Mammary microvascular endothelial cell (primary cell): Measurements from ENCODE around the gene OR8K5. TPM values are rescaled to one million over a fixed set of nuclear protein-coding genes. Genes with fewer than 3 reads are reported as not detected.

Experiments used
- total RNA-seq: library from RNA; depleted of rRNA; stranded (reverse); fragments of >200 nt; gene quantifications from 2 replicates; pipeline ENCODE4 v1.2.3, GENCODE V29; 2015

OR8K5 gene, protein sequence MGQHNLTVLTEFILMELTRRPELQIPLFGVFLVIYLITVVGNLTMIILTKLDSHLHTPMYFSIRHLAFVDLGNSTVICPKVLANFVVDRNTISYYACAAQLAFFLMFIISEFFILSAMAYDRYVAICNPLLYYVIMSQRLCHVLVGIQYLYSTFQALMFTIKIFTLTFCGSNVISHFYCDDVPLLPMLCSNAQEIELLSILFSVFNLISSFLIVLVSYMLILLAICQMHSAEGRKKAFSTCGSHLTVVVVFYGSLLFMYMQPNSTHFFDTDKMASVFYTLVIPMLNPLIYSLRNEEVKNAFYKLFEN
- total RNA-seq: not detected in 2 replicates

DNA sequence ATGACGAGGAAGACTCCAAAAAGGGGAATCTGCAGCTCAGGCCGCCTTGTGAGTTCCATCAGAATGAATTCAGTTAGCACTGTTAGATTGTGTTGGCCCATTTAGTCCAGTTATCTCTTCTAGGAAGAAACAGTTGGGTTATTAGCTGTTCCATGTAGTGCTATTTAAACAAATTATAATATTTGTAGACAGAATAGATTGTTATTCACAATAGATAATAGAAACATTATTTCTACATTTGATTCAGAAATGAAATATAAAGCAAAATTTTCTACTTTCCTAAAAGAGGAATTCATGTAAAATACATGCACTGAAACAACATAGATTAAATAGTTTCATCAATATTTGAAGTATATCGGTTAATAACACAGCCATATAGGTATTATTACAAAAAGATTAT is at the start of gene OR8K5:
TSS of gene OR8K5 (minus strand) at position 101 of the 400 bp plus-strand sequence. CDS start at position 101, 0 bp downstream.

DNA sequence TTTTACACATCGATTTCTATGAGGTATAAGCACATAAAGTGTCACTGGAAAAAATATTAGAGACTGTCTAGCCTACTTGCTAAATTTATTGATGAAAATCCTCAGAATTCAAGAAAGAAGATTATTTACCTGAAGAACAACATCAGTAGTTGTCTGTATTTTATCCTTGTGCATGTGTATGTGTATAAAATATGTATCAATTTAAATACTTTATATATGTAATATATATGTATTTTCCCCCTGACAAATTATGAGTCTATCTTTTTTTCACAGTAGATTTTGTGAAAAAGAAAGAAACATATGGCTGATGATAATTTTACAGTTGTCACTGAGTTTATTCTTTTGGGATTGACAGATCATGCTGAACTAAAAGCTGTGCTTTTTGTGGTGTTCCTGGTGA is 16.2 kb upstream of the OR8K5 start, which contains the start of gene OR5J2:
TSS of gene OR5J2 (plus strand) at position 301 of the 400 bp plus-strand sequence. CDS start at position 301, 0 bp downstream.

DNA sequence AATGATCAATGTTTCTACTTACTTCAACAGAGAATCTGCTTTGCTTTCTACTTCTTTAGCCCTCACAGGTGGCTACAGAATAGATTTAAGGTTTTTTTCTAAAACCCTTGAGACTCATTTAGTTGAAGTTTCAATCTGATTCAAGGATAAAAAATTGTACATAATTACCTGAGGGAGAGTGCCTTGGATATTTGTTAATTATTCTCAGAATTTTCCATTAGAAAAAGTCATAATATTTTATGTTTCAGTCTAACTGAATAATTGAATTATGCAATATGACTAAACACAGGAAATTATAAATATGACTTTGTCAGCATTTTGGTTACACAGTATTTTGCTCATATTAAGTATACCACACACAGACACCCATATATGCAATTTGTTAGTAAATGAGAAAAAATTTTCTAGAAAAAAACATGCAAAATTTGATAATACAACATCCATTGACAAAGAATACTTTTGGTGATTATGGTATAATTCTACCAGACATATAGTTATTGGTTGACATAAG is 19.9 kb downstream of the OR8K5 start, which contains the start of gene OR8J3:
TSS of gene OR8J3 (minus strand) at position 51 of the 511 bp plus-strand sequence. CDS start 2,483 bp downstream, outside the sequence.

DNA sequence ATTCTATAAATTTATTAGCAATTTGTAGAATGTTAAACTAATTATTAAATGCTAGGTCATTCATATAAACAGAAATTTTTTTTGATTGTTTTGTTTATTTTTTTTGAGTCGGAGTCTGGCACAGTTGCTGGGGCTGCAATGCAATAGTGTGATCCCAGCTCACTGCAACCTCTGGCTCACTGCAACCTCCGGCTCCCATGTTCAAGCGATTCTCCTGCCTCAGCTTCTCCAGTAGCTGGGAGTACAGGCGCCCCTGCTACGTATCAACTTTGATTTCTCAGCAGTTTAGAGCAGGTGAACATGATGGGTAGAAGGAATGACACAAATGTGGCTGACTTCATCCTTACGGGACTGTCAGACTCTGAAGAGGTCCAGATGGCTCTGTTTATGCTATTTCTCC is 38.0 kb downstream of the OR8K5 start, which contains the start of gene OR8H3:
TSS of gene OR8H3 (plus strand) at position 301 of the 400 bp plus-strand sequence. CDS start at position 301, 0 bp downstream.

Other genes with a start within 250 kb of the OR8K5 start
- gene OR5W2, start 245.7 kb downstream of the OR8K5 start, total RNA-seq: not detected in 2 replicates
- not detected in 2 replicates for gene OR5I1, start 223.9 kb downstream of the OR8K5 start, total RNA-seq
- not detected in 2 replicates for gene OR10AG1, start 190.4 kb downstream of the OR8K5 start, total RNA-seq
- gene OR5F1, start 165.7 kb downstream of the OR8K5 start, total RNA-seq: not detected in 2 replicates
- not detected in 2 replicates for gene OR5AS1, start 132.7 kb downstream of the OR8K5 start, total RNA-seq
- gene OR8I2, start 67.0 kb downstream of the OR8K5 start, total RNA-seq: not detected in 2 replicates
- gene OR8H2, start 56.6 kb downstream of the OR8K5 start, total RNA-seq: not detected in 2 replicates
- gene OR8H3, start 37.9 kb downstream of the OR8K5 start, total RNA-seq: not detected in 2 replicates
- gene OR8J3, start 20.1 kb downstream of the OR8K5 start, total RNA-seq: not detected in 2 replicates
- gene OR5J2, start 16.3 kb upstream of the OR8K5 start, total RNA-seq: not detected in 2 replicates
- gene OR5T2, start 73.9 kb upstream of the OR8K5 start, total RNA-seq: not detected in 2 replicates
- gene OR5T3, start 91.9 kb upstream of the OR8K5 start, total RNA-seq: not detected in 2 replicates
- not detected in 2 replicates for gene OR5T1, start 113.8 kb upstream of the OR8K5 start, total RNA-seq
- not detected in 2 replicates for gene OR8H1, start 131.9 kb upstream of the OR8K5 start, total RNA-seq
- not detected in 2 replicates for gene OR8K3, start 154.8 kb upstream of the OR8K5 start, total RNA-seq
- not detected in 2 replicates for gene OR8K1, start 185.7 kb upstream of the OR8K5 start, total RNA-seq
- not detected in 2 replicates for gene OR8J1, start 194.0 kb upstream of the OR8K5 start, total RNA-seq
- gene OR8U1, start 215.3 kb upstream of the OR8K5 start, total RNA-seq: not detected in 2 replicates